Ovary (tissue), 3 donors: ENCODE results near the gene CHMP3.

Experiments used
- CTCF ChIP-seq, 3 donors: fragments of 450-650 bp in 2 of 3; fragments of 200-600 bp in 1 of 3; IDR thresholded peaks; one replicate each; pipeline versions ENCODE4 v1.5.1 to v1.8.0; 2016 to 2022; ENCODE audit warnings: antibody characterized with exemption in 3 of 3, mild to moderate bottlenecking in 1 of 3
- EP300 ChIP-seq: sonication (generic); formaldehyde crosslinking; IDR thresholded peaks from one replicate; pipeline ENCODE4 v1.6.1; 2017; ENCODE audit warnings: antibody characterized with exemption
- POLR2A ChIP-seq: fragments of 450-650 bp; IDR thresholded peaks from one replicate; pipeline ENCODE4 v1.6.1; 2017; ENCODE audit warnings: antibody characterized with exemption, mild to moderate bottlenecking, moderate library complexity
- donor health status: DM: no; HTN: no; CAD: no.

- TF ChIP-seq CTCF (IDR thresholded peaks at IDR 0.05) (no peak), POLR2A (no peak), EP300 (no peak)
These were observed 83.1 kb downstream of the CHMP3 start for GRCh38 chr2:86480105-86480504.
